Astrocyte (in vitro differentiated cells and primary cell): ENCODE measurements around the gene FRZB. TPM values are rescaled to one million over a fixed set of nuclear protein-coding genes. Genes with fewer than 3 reads are reported as not detected.

Experiments
- DNase-seq: peaks from one replicate; pipeline ENCODE4 v3.0.0-alpha.2; 2010; ENCODE audit warnings: low read depth
- FAIRE-seq: peaks from 2 replicates; lab custom pipeline; 2011; peaks lifted over from hg19 to GRCh38; lab: Jason Lieb, UNC
- H2AFZ ChIP-seq: 2 replicates; pipeline ENCODE4 v1.6.0; 2012; ENCODE audit warnings: low read depth, low read length, inconsistent platforms
- H3K27ac ChIP-seq: 2 replicates; pipeline ENCODE4 v1.5.1; 2011; ENCODE audit warnings: low read depth, low read length, inconsistent platforms
- H3K27me3 ChIP-seq: 2 replicates; pipeline ENCODE4 v1.6.0; 2011; ENCODE audit warnings: low read length, inconsistent platforms; ENCODE audit not compliant: insufficient read depth
- H3K36me3 ChIP-seq: 2 replicates; pipeline ENCODE4 v1.5.1; 2011; ENCODE audit warnings: low read length, inconsistent platforms; ENCODE audit not compliant: insufficient read depth
- H3K4me1 ChIP-seq: 2 replicates; pipeline ENCODE4 v1.5.1; 2011; ENCODE audit warnings: low read length, inconsistent platforms; ENCODE audit not compliant: insufficient read depth
- H3K4me2 ChIP-seq: 2 replicates; pipeline ENCODE4 v1.6.0; 2012; ENCODE audit warnings: low read length, inconsistent platforms
- H3K4me3 ChIP-seq: 2 replicates; pipeline ENCODE4 v1.5.1; 2011; ENCODE audit warnings: low read depth, mild to moderate bottlenecking, low read length, inconsistent platforms; ENCODE audit not compliant: insufficient read depth
- H3K79me2 ChIP-seq: 2 replicates; pipeline ENCODE4 v1.6.0; 2012; ENCODE audit warnings: mild to moderate bottlenecking, low read length, inconsistent platforms; ENCODE audit not compliant: insufficient read depth
- H3K9ac ChIP-seq: 2 replicates; pipeline ENCODE4 v1.6.0; 2012; ENCODE audit warnings: mild to moderate bottlenecking, low read length, inconsistent platforms
- H3K9me3 ChIP-seq: 2 replicates; pipeline ENCODE4 v1.5.1; 2012; ENCODE audit warnings: low read depth, mild to moderate bottlenecking, low read length, inconsistent platforms; ENCODE audit not compliant: insufficient read depth
- H4K20me1 ChIP-seq: 2 replicates; pipeline ENCODE4 v1.6.0; 2012; ENCODE audit warnings: low read length, inconsistent platforms; ENCODE audit not compliant: insufficient read depth
- H3K27ac Mint-ChIP-seq: one replicate; pipeline ENCODE4 v1.8.0; 2021; ENCODE audit warnings: mild to moderate bottlenecking, mixed read lengths; ENCODE audit not compliant: unreplicated experiment
- H3K27me3 Mint-ChIP-seq: one replicate; pipeline ENCODE4 v1.8.0; 2021; ENCODE audit warnings: low read depth, mixed read lengths; ENCODE audit not compliant: unreplicated experiment
- H3K36me3 Mint-ChIP-seq: one replicate; pipeline ENCODE4 v1.8.0; 2021; ENCODE audit warnings: low read depth, mixed read lengths; ENCODE audit not compliant: unreplicated experiment
- H3K4me1 Mint-ChIP-seq: one replicate; pipeline ENCODE4 v1.8.0; 2021; ENCODE audit warnings: low read depth, mixed read lengths; ENCODE audit not compliant: unreplicated experiment
- H3K4me3 Mint-ChIP-seq: one replicate; pipeline ENCODE4 v1.8.0; 2021; ENCODE audit warnings: mild to moderate bottlenecking, moderate library complexity, mixed read lengths; ENCODE audit not compliant: unreplicated experiment
- H3K9me3 Mint-ChIP-seq: one replicate; pipeline ENCODE4 v1.8.0; 2021; ENCODE audit warnings: mild to moderate bottlenecking, mixed read lengths; ENCODE audit not compliant: unreplicated experiment
- CTCF ChIP-seq: IDR thresholded peaks from 2 replicates; pipeline ENCODE4 v1.5.1; 2011; ENCODE audit warnings: low read depth, mild to moderate bottlenecking, inconsistent platforms, low read length, moderate library complexity; ENCODE audit not compliant: insufficient read depth
- EZH2 ChIP-seq: IDR thresholded peaks from 2 replicates; pipeline ENCODE4 v1.6.1; 2012; ENCODE audit warnings: mild to moderate bottlenecking, low read length, inconsistent platforms; ENCODE audit not compliant: insufficient read depth
- total RNA-seq: library from RNA; stranded (reverse); gene quantifications from 2 replicates; pipeline ENCODE4 v1.2.1, GENCODE V29; 2021

The FRZB gene
- total RNA-seq, 1 donor from 2014 or later = 0.77 TPM

GRCh38 chr2:182831101-182831500 is 35.3 kb downstream of the FRZB start:
- Mint-ChIP-seq H3K4me1 (peaks cover 1% of the 10 kb centered on the region), H3K4me3 (no peak overlapping the region), H3K36me3 (no peaks in the 10 kb centered on the region), H3K27me3 (no peaks in the 10 kb centered on the region), H3K9me3 (no peaks in the 10 kb centered on the region), H3K27ac (no peak overlapping the region)
- no peak for TF ChIP-seq EZH2
- no peak for TF ChIP-seq CTCF
- Histone ChIP-seq H3K9ac (no peak overlapping the region), H3K79me2 (no peaks in the 10 kb centered on the region), H3K9me3 (no peaks in the 10 kb centered on the region), H2AFZ (no peak overlapping the region), H3K27me3 (no peaks in the 10 kb centered on the region), H3K4me1 (no peaks in the 10 kb centered on the region), H3K4me2 (no peak overlapping the region), H3K27ac (no peak overlapping the region), H3K4me3 (no peak overlapping the region), H3K36me3 (no peaks in the 10 kb centered on the region), H4K20me1 (no peaks in the 10 kb centered on the region)
- FAIRE-seq (no peak), DNase-seq (no peak)

GRCh38 chr2:182827182-182827879 is 39.1 kb downstream of the FRZB start:
- Histone ChIP-seq H3K79me2 (no peaks in the 10 kb centered on the region), H2AFZ (no peak overlapping the region), H4K20me1 (no peaks in the 10 kb centered on the region), H3K9ac (no peak overlapping the region), H3K4me3 (no peak overlapping the region), H3K9me3 (no peaks in the 10 kb centered on the region), H3K36me3 (no peaks in the 10 kb centered on the region), H3K27me3 (no peaks in the 10 kb centered on the region), H3K27ac (no peak overlapping the region), H3K4me2 (no peak overlapping the region), H3K4me1 (no peaks in the 10 kb centered on the region)
- no peaks in the 10 kb centered on the region for H3K27me3 Mint-ChIP-seq
- H3K27ac Mint-ChIP-seq = no peak overlapping the region
- H3K4me3 Mint-ChIP-seq = no peak overlapping the region
- DNase-seq (no peak), FAIRE-seq (no peak)
- H3K36me3 Mint-ChIP-seq = no peaks in the 10 kb centered on the region
- TF ChIP-seq CTCF = no peak
- TF ChIP-seq EZH2 = no peak
- no peaks in the 10 kb centered on the region for H3K9me3 Mint-ChIP-seq
- H3K4me1 Mint-ChIP-seq = peaks cover 1% of the 10 kb centered on the region

- no peak overlapping the region for H3K9ac ChIP-seq
- no peaks in the 10 kb centered on the region for H3K4me1 ChIP-seq
- H3K36me3 ChIP-seq = no peaks in the 10 kb centered on the region
- DNase-seq (no peak), FAIRE-seq (no peak)
- H3K4me3 ChIP-seq = no peak overlapping the region
- H3K27ac ChIP-seq = no peak overlapping the region
- H2AFZ ChIP-seq = no peak overlapping the region
- no peaks in the 10 kb centered on the region for H3K27me3 ChIP-seq
- no peaks in the 10 kb centered on the region for H3K36me3 Mint-ChIP-seq
- H3K79me2 ChIP-seq = no peaks in the 10 kb centered on the region
- H3K4me1 Mint-ChIP-seq = peaks cover 1% of the 10 kb centered on the region
- no peak overlapping the region for H3K27ac Mint-ChIP-seq
- no peak overlapping the region for H3K4me3 Mint-ChIP-seq
- TF ChIP-seq CTCF = no peak
- TF ChIP-seq EZH2 = no peak
- H3K27me3 Mint-ChIP-seq = no peaks in the 10 kb centered on the region
- no peaks in the 10 kb centered on the region for H3K9me3 Mint-ChIP-seq
- no peak overlapping the region for H3K4me2 ChIP-seq
- no peaks in the 10 kb centered on the region for H3K9me3 ChIP-seq
- no peaks in the 10 kb centered on the region for H4K20me1 ChIP-seq
Observed at GRCh38 chr2:182826496-182826895, 39.9 kb downstream of the FRZB start.
